GM12872 (cell line): ENCODE measurements around the gene SOCS3.

ENCODE experiments used
- TF ChIP-seq, protein P1 (sequence below): IDR thresholded peaks from 3 replicates; pipeline ENCODE4 v1.5.1; 2011; ENCODE audit warnings: low read depth, mild to moderate bottlenecking, low read length, moderate library complexity; ENCODE audit not compliant: insufficient read depth

The SOCS3 gene, protein sequence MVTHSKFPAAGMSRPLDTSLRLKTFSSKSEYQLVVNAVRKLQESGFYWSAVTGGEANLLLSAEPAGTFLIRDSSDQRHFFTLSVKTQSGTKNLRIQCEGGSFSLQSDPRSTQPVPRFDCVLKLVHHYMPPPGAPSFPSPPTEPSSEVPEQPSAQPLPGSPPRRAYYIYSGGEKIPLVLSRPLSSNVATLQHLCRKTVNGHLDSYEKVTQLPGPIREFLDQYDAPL

DNA sequence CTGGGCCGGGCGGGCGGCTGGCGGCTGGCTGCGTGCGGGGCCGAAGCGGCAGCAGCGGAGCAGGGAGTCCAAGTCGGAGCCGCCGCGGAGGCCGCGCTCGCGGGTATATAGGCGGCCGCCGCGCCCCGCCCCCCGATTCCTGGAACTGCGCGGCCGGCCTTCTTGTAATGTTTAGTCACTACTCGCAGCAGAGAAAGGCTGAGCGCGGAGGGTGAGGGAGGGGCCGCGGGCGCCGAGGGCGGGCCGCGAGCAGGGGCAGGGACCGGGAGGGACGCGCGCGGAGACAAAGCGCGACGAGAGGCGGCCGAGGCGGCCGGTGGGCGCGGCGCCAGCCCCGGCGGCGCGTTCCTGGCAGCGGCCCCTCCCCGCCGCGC lies at the start of gene SOCS3:
Gene SOCS3 (minus strand): TSS at position 81 of the 374 bp plus-strand sequence. CDS start 982 bp downstream, outside the sequence.
- TF ChIP-seq, protein P1, sequence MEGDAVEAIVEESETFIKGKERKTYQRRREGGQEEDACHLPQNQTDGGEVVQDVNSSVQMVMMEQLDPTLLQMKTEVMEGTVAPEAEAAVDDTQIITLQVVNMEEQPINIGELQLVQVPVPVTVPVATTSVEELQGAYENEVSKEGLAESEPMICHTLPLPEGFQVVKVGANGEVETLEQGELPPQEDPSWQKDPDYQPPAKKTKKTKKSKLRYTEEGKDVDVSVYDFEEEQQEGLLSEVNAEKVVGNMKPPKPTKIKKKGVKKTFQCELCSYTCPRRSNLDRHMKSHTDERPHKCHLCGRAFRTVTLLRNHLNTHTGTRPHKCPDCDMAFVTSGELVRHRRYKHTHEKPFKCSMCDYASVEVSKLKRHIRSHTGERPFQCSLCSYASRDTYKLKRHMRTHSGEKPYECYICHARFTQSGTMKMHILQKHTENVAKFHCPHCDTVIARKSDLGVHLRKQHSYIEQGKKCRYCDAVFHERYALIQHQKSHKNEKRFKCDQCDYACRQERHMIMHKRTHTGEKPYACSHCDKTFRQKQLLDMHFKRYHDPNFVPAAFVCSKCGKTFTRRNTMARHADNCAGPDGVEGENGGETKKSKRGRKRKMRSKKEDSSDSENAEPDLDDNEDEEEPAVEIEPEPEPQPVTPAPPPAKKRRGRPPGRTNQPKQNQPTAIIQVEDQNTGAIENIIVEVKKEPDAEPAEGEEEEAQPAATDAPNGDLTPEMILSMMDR = no peak

DNA sequence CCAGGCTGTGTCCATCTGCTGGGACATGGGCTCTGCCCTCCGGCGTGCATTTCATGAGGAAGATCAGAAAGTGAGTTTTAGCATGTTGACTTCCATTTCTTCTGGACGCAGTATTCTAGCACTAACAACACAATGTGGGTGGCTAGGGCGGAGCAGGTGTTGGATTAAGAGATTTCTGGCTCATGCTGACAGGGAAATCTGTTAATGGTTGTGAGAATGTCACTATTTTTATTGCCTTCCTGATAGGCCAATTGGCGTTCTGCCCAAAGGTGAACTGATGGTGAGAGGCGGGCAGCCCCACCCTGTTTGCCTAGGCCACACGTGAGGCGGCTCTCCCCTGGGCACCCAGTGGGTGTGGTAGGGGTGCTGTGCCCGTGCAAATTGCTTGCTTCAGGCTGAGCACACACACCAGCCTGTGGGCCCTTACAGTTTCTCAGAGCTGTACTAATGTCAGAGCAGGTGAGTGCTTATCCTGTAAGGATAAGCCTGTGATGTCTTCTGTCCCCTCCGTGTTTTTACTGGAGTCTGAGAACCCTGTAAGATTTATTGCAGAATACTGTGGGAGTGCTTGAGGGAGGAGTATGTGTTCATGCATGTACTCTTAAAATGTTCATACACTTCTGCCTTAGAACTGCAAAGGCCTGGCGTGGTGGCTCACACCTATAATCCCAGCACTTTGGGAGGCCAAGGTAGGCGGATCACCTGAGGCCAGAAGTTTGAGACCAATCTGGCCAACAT lies 49.5 kb upstream of the SOCS3 start:
- TF ChIP-seq, protein P1 = no peak

DNA sequence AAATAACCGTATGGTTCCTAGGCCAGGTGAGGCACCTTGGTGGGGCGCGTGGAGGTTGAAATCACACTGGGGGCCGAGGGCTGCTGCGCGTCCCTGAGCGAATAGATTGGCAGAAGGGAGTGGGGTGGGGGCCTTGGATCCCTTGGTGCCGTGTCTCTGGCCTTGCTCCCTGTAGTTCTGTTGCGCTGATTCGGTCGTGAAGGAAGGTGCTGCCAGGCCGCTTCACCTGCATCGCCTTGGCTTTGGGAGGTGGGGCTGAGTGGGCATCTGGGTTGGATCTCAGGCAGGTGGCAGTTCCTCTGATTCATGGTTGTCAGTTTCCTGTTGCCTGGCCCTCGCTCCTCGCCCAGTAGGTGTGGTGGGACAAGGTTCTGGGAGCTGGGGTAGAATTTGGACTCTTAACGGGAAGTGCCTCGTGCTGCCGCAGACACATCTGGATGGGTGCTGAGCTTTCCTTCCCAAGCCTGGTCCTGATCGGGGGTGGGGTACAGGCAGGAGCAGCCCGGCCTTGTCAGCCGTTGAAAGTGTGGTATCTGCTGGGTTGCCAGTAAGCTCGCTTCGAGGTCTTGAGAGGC lies 48.7 kb upstream of the SOCS3 start:
- TF ChIP-seq, protein P1 = no peak

DNA sequence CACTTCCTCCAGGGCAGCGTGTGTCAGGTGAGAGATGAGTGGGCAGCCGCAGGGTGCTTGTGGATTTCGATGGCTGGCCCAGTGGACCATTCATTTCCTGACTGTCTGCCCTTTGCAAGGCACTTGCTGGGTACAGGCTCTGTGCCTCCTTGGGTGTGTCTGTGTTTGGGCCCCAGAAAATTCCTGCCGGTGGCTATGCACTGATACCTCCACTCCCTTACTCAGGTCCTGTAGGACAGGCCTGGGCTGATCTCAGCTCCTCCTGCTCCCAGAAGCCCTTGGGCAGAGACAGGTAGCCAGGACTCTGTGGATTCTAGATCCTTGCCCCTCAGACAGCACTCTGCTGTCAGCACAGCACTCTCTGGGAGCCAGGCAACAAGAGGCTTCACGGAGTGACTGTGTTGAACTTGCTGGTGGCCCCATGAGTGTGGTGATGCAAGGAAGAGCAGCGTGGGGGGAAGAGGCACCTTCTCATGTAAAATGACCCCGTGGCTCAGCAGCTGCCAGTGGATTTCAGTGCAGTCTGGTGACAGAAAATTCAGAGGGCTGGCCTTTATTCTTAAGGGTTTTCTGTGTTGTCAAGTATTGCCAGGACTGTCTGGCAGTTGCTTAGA lies 47.6 kb upstream of the SOCS3 start:
- TF ChIP-seq, protein P1 = no peak

DNA sequence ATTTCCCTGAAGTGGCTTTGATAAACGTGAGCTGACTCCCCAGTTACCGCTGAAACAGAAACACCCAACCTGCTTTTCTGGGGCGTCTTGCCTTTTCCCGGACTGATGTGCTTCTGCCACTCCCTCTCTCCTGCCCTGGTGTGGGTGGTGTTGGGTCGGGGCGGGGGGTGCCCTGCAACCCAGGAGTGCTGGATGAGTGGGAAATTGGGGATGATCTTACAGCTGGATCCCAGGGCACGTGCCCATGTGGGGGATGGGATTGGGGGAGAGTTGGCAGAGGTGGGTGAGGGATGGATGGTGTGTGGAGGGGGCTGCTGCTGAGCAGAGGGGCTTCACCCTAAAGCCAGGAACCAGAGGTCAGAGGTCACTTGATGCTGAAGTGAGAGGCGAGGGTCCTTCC lies 47.0 kb upstream of the SOCS3 start:
- TF ChIP-seq, protein P1 = no peak

DNA sequence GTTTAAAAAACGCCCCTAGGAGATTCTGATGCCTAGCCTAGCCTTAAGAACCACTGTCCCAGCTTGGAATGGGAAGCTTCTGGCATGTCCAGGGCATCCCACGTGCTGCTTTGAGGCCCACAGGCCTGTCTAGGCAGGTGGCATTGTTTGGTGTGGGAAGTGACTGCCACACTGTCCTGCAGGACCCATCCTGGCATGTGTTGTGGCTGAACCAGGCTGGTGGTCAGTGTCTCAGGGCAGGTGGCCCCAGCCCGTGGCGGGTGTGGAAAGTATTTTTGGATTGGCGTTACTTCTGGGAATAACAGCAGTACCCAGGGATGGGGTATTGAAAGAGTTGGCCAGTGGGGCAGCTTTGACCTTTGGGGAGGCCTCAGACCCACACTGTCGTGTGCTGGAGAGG lies 46.5 kb upstream of the SOCS3 start:
- TF ChIP-seq, protein P1 = no peak

DNA sequence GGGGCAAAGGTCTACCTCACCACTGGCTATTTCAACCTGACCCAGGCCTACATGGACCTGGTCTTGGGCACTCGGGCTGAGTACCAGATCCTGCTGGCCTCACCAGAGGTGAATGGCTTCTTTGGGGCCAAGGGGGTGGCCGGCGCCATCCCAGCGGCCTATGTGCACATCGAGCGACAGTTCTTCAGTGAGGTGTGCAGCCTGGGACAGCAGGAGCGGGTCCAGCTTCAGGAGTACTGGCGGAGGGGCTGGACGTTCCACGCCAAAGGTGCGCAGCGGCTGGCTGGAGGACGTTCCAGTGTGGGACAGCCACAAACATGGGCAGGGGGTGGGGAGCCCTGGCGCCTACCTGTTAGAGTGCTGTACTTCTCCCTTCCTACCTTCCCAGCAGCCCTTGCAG lies 43.9 kb upstream of the SOCS3 start:
- TF ChIP-seq, protein P1 = no peak
